GM18519 (cell line): Measurements from ENCODE around the gene CCDC13.

Experiments used
- ATAC-seq: cut with Tn5 transposase; IDR thresholded peaks from one replicate; pipeline ENCODE4 v1.9.1; 2021; ENCODE audit warnings: mild to moderate bottlenecking, moderate library complexity; ENCODE audit not compliant: unreplicated experiment, low FRiP score

CCDC13 gene

GRCh38 chr3:42753757-42754156 lies 19.3 kb downstream of the CCDC13 start:
- no peak for ATAC-seq

- ATAC-seq = no peak
Measured at GRCh38 chr3:42752961-42753360, 20.1 kb downstream of the CCDC13 start.

- ATAC-seq = no peak
Measured at GRCh38 chr3:42752441-42752840, 20.6 kb downstream of the CCDC13 start.

GRCh38 chr3:42751609-42752008 lies 21.4 kb downstream of the CCDC13 start:
- ATAC-seq = no peak

GRCh38 chr3:42750834-42751233 lies 22.2 kb downstream of the CCDC13 start:
- no peak for ATAC-seq

GRCh38 chr3:42749753-42750231 lies 23.3 kb downstream of the CCDC13 start:
- ATAC-seq = no peak

GRCh38 chr3:42749025-42749752 lies 23.9 kb downstream of the CCDC13 start:
- ATAC-seq = no peak

- no peak for ATAC-seq
Measured at GRCh38 chr3:42747581-42747980, 25.5 kb downstream of the CCDC13 start.

- no peak for ATAC-seq
Measured at GRCh38 chr3:42746455-42747450, 26.3 kb downstream of the CCDC13 start.

- no peak for ATAC-seq
Measured at GRCh38 chr3:42745776-42746454, 27.1 kb downstream of the CCDC13 start.

GRCh38 chr3:42745291-42745745 lies 27.7 kb downstream of the CCDC13 start:
- no peak for ATAC-seq

GRCh38 chr3:42743204-42743995 lies 29.7 kb downstream of the CCDC13 start:
- no peak for ATAC-seq

- no peak for ATAC-seq
Measured at GRCh38 chr3:42742688-42743087, 30.4 kb downstream of the CCDC13 start.

GRCh38 chr3:42742259-42742658 lies 30.8 kb downstream of the CCDC13 start:
- ATAC-seq = no peak

- ATAC-seq = no peak
Measured at GRCh38 chr3:42741796-42742195, 31.3 kb downstream of the CCDC13 start.

- ATAC-seq = no peak
Measured at GRCh38 chr3:42739401-42740158, 33.5 kb downstream of the CCDC13 start.

GRCh38 chr3:42736531-42736930 lies 36.5 kb downstream of the CCDC13 start:
- ATAC-seq = no peak

GRCh38 chr3:42736081-42736480 lies 37.0 kb downstream of the CCDC13 start:
- no peak for ATAC-seq

- no peak for ATAC-seq
Measured at GRCh38 chr3:42735615-42736014, 37.4 kb downstream of the CCDC13 start.
